ENCODE results near the gene UBE2G1. TPM values are rescaled to one million over a fixed set of nuclear protein-coding genes. Genes with fewer than 3 reads are reported as not detected.
A peak's percentile ranks its signal among the peaks of the same experiment; 100 is the strongest.
"Not testable (repeated sequence)": the region's sequence is repeated elsewhere in the genome, so short reads cannot be mapped to it uniquely, and the experiment has no call there.

Gene UBE2G1
- polyA plus RNA-seq, 1 donor from 2014 or later: 65.8 TPM

DNA sequence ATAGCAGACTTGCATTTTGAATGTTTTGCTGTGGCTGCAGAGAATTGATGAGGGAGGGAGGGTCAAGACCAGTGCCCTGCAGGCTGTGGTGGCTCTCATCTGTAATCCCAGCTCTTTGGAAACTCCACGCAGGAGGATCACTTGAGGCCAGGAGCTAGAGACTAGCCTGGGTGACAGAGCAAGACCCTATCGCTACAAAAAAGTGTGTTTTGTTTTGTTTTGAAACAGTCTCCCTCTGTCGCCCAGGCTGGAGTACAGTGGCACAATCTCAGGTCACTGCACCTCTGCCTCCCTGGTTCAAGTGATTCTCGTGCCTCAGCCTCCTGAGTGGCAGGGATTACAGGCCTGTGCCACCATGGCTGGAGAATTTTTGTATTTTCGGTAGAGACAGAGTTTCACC is 1.9 kb upstream of the UBE2G1 start:
- Histone ChIP-seq H3K9ac (ENCODE audit: low read length) (no peak overlapping the region), H3K9me2 (ENCODE audit: insufficient read depth, low read length) (no peaks in the 10 kb centered on the region), H3F3A (ENCODE audit: insufficient read depth, low read length, poor library complexity, severe bottlenecking) (no peaks in the 10 kb centered on the region), H3K79me2 (replicated peaks; ENCODE audit: insufficient read depth, low read length) (peaks cover 11% of the 10 kb centered on the region), H4K20me1 (ENCODE audit: insufficient read depth) (no peaks in the 10 kb centered on the region), H3K27ac (ENCODE audit: low read length) (no peak overlapping the region), H3K27me3 (ENCODE audit: insufficient read depth, low read depth, low read length) (no peaks in the 10 kb centered on the region), H3K9me3 (ENCODE audit: low read length) (no peaks in the 10 kb centered on the region), H2AFZ (ENCODE audit: low read depth, low read length) (no peak overlapping the region), H3K4me2 (ENCODE audit: low read length) (no peak overlapping the region), H3K36me3 (ENCODE audit: insufficient read depth, low read length) (no peaks in the 10 kb centered on the region), H3K4me3 (ENCODE audit: low read length) (no peak overlapping the region)
- TF ChIP-seq TAF1 (IDR thresholded peaks at IDR 0.05; ENCODE audit: low read depth): no peak
- TF ChIP-seq EZH2 (IDR thresholded peaks at IDR 0.05; ENCODE audit: borderline replicate concordance, insufficient read depth, low read length, poor library complexity, severe bottlenecking): no peak
- TF ChIP-seq, protein P1, sequence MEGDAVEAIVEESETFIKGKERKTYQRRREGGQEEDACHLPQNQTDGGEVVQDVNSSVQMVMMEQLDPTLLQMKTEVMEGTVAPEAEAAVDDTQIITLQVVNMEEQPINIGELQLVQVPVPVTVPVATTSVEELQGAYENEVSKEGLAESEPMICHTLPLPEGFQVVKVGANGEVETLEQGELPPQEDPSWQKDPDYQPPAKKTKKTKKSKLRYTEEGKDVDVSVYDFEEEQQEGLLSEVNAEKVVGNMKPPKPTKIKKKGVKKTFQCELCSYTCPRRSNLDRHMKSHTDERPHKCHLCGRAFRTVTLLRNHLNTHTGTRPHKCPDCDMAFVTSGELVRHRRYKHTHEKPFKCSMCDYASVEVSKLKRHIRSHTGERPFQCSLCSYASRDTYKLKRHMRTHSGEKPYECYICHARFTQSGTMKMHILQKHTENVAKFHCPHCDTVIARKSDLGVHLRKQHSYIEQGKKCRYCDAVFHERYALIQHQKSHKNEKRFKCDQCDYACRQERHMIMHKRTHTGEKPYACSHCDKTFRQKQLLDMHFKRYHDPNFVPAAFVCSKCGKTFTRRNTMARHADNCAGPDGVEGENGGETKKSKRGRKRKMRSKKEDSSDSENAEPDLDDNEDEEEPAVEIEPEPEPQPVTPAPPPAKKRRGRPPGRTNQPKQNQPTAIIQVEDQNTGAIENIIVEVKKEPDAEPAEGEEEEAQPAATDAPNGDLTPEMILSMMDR (IDR thresholded peaks at IDR 0.05; ENCODE audit: poor library complexity, severe bottlenecking): no peak
- no peak for TF ChIP-seq REST (IDR thresholded peaks at IDR 0.05; ENCODE audit: borderline replicate concordance)
- no peak for TF ChIP-seq EP300 (conservative IDR thresholded peaks at IDR 0.05; ENCODE audit: poor library complexity, severe bottlenecking)
- no peak for TF ChIP-seq SMC3 (conservative IDR thresholded peaks at IDR 0.05; ENCODE audit: poor library complexity)
- no peak for TF ChIP-seq MXI1 (conservative IDR thresholded peaks at IDR 0.05; ENCODE audit: poor library complexity, severe bottlenecking)
- TF ChIP-seq RAD21 (conservative IDR thresholded peaks at IDR 0.05): no peak
- TF ChIP-seq POLR2AphosphoS5 (IDR thresholded peaks at IDR 0.05): no peak

DNA sequence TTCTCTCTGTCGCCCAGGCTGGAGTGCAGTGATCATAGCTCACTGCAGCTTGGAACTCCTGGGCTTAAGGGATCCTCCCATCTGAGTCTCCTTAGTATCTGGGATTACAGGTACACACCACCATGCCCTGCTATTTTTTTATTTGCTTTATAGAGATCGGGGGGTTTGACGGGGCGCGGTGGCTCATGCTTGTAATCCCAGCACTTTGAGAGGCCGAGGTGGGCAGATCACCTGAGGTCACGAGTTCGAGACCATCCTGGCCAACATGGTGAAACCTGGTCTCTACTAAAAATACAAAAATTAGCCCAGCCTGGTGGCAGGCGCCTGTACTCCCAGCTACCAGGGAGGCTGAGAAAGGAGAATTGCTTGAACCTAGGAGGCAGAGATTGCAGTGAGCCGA is 702 bp upstream of the UBE2G1 start:
- Histone ChIP-seq H3K4me3 (ENCODE audit: low read length) (peak overlapping the region; percentile 95), H2AFZ (ENCODE audit: low read depth, low read length) (peak overlapping the region; percentile 40), H3K9ac (ENCODE audit: low read length) (peak overlapping the region; percentile 94), H3K27ac (ENCODE audit: low read length) (peak overlapping the region; percentile 66), H3K79me2 (replicated peaks; ENCODE audit: insufficient read depth, low read length) (peaks cover 23% of the 10 kb centered on the region)
- H3K9me2 ChIP-seq (ENCODE audit: insufficient read depth, low read length); H3K9me3 ChIP-seq (ENCODE audit: low read length); H3F3A ChIP-seq (ENCODE audit: insufficient read depth, low read length, poor library complexity, severe bottlenecking); H3K36me3 ChIP-seq (ENCODE audit: insufficient read depth, low read length); H3K4me2 ChIP-seq (ENCODE audit: low read length); H3K27me3 ChIP-seq (ENCODE audit: insufficient read depth, low read depth, low read length); H4K20me1 ChIP-seq (ENCODE audit: insufficient read depth): not testable (repeated sequence)

Data from neural cell (in vitro differentiated cells).